Caco-2 (cell line): ENCODE results near the gene YARS1. TPM values are rescaled to one million over a fixed set of nuclear protein-coding genes. Genes with fewer than 3 reads are reported as not detected.

Experiments
- BruUV-seq: library from RNA; stranded (reverse); fragments of 400-500 nt; replicated peaks from 2 replicates; lab custom pipeline; 2021; lab: Mats Ljungman, UMichigan
- CTCF ChIA-PET: fragments of 300-600 bp; sonication (Branson Sonifier 250); formaldehyde crosslinking; loops from one replicate; lab custom pipeline; 2022; ENCODE audit warnings: antibody characterized with exemption; lab: Charles Lee
- POLR2A ChIA-PET: fragments of 300-600 bp; sonication (Branson Sonifier 250); formaldehyde crosslinking; loops from one replicate; lab custom pipeline; 2022; ENCODE audit warnings: antibody characterized with exemption; lab: Charles Lee
- DNase-seq, 2 experiments: peaks; one replicate each; pipeline versions ENCODE4 v3.0.0 to v3.0.0-alpha.2; 2020 to 2022
- H3K27me3 ChIP-seq: replicated peaks from 2 replicates; pipeline ENCODE4 v1.6.0; 2011; ENCODE audit warnings: low read length; ENCODE audit not compliant: control insufficient read depth, insufficient read depth
- H3K36me3 ChIP-seq: 2 replicates; pipeline ENCODE4 v1.5.1; 2011; ENCODE audit warnings: low read length; ENCODE audit not compliant: control insufficient read depth, insufficient read depth
- H3K4me1 ChIP-seq: fragments of 250-450 bp; sonication (Bioruptor Pico); 2 replicates; pipeline ENCODE4 v1.5.1; 2020; ENCODE audit warnings: mild to moderate bottlenecking
- H3K4me3 ChIP-seq: 2 replicates; pipeline ENCODE4 v1.5.1; 2011; ENCODE audit warnings: low read depth, mild to moderate bottlenecking, control low read depth, low read length
- H3K9me3 ChIP-seq: fragments of 250-450 bp; sonication (Bioruptor Pico); 2 replicates; pipeline ENCODE4 v1.5.1; 2020; ENCODE audit warnings: mild to moderate bottlenecking, moderate library complexity
- H3K27ac Mint-ChIP-seq: one replicate; pipeline ENCODE4 v1.8.0; 2022; ENCODE audit warnings: mixed read lengths; ENCODE audit not compliant: unreplicated experiment
- H3K27me3 Mint-ChIP-seq: one replicate; pipeline ENCODE4 v1.8.0; 2022; ENCODE audit warnings: mixed read lengths; ENCODE audit not compliant: insufficient read depth, unreplicated experiment
- H3K36me3 Mint-ChIP-seq: one replicate; pipeline ENCODE4 v1.8.0; 2022; ENCODE audit warnings: mild to moderate bottlenecking, mixed read lengths; ENCODE audit not compliant: insufficient read depth, unreplicated experiment
- H3K4me1 Mint-ChIP-seq: one replicate; pipeline ENCODE4 v1.8.0; 2022; ENCODE audit warnings: low read depth, mixed read lengths; ENCODE audit not compliant: unreplicated experiment
- H3K4me3 Mint-ChIP-seq: one replicate; pipeline ENCODE4 v1.8.0; 2022; ENCODE audit warnings: mild to moderate bottlenecking, moderate library complexity, mixed read lengths; ENCODE audit not compliant: unreplicated experiment
- H3K9me3 Mint-ChIP-seq: one replicate; pipeline ENCODE4 v1.8.0; 2022; ENCODE audit warnings: mixed read lengths; ENCODE audit not compliant: unreplicated experiment
- CTCF ChIP-seq, 2 experiments: fragments of 200-600 bp in 1 of 2; IDR thresholded peaks; 1 replicate in 1 of 2; 2 replicates in 1 of 2; pipeline versions ENCODE4 v1.5.1 to v1.8.0; 2011 to 2022; ENCODE audit warnings: antibody characterized with exemption in 1 of 2, control low read depth in 1 of 2, inconsistent platforms in 1 of 2, low read depth in 1 of 2, low read length in 1 of 2, mild to moderate bottlenecking in 1 of 2, moderate library complexity in 1 of 2; ENCODE audit not compliant: insufficient read depth in 1 of 2, severe bottlenecking in 1 of 2, unreplicated experiment in 1 of 2
- intact Hi-C: fragments of 100-400 bp; cut with micrococcal nuclease; formaldehyde crosslinking; loops from one replicate; pipeline ENCODE4 v1.10.0; 2022; ENCODE audit not compliant: unreplicated experiment
- total RNA-seq: library from RNA; stranded (reverse); gene quantifications from 2 replicates; pipeline ENCODE4 v1.2.3, GENCODE V29; 2022

YARS1 gene
- total RNA-seq, 1 experiment from 2014 or later = 184 TPM

GRCh38 chr1:32863881-32864245 is 46.7 kb upstream of the YARS1 start:
- H3K27me3 ChIP-seq = no peaks in the 10 kb centered on the region
- intact Hi-C loops = no loop called here
- ChIA-PET POLR2A (no interaction called here), CTCF (no interaction called here)
- H3K4me3 ChIP-seq = no peak overlapping the region
- TF ChIP-seq CTCF (IDR thresholded peaks at IDR 0.05; ENCODE audit: insufficient read depth in 1 of 2, low read depth in 1 of 2, low read length in 1 of 2, severe bottlenecking in 1 of 2, unreplicated experiment in 1 of 2) = no peak
- Mint-ChIP-seq H3K27ac (no peak overlapping the region), H3K4me1 (no peaks in the 10 kb centered on the region), H3K36me3 (peaks cover 5% of the 10 kb centered on the region), H3K9me3 (no peaks in the 10 kb centered on the region), H3K27me3 (no peaks in the 10 kb centered on the region), H3K4me3 (no peak overlapping the region)
- H3K4me1 ChIP-seq = no peaks in the 10 kb centered on the region
- DNase-seq = no peak
- H3K9me3 ChIP-seq = no peaks in the 10 kb centered on the region
- BruUV-seq = no TSS peak
- no peaks in the 10 kb centered on the region for H3K36me3 ChIP-seq

GRCh38 chr1:32863218-32863880 is 46.2 kb upstream of the YARS1 start:
- no peak for DNase-seq

More at GRCh38 chr1:32863218-32863880, 46.2 kb upstream of the YARS1 start:
- no peak for TF ChIP-seq CTCF (IDR thresholded peaks at IDR 0.05; ENCODE audit: insufficient read depth in 1 of 2, low read depth in 1 of 2, low read length in 1 of 2, severe bottlenecking in 1 of 2, unreplicated experiment in 1 of 2)
- H3K4me1 ChIP-seq = no peaks in the 10 kb centered on the region
- CTCF ChIA-PET = no interaction called here
- no peak overlapping the region for H3K4me3 ChIP-seq
- POLR2A ChIA-PET = no interaction called here
- no TSS peak for BruUV-seq
- Mint-ChIP-seq H3K27ac (no peak overlapping the region), H3K9me3 (no peaks in the 10 kb centered on the region), H3K4me3 (no peak overlapping the region), H3K4me1 (no peaks in the 10 kb centered on the region), H3K36me3 (peaks cover 5% of the 10 kb centered on the region), H3K27me3 (no peaks in the 10 kb centered on the region)
- intact Hi-C loops = no loop called here
- H3K36me3 ChIP-seq = no peaks in the 10 kb centered on the region
- no peaks in the 10 kb centered on the region for H3K9me3 ChIP-seq
- H3K27me3 ChIP-seq = no peaks in the 10 kb centered on the region
